CD4-positive, alpha-beta T cell treated with Interleukin-6 for 4 hours (primary cell): Measurements from ENCODE around the gene ZMAT3.
A peak's percentile ranks its signal among the peaks of the same experiment; 100 is the strongest.
"Not testable (repeated sequence)": the region's sequence is repeated elsewhere in the genome, so short reads cannot be mapped to it uniquely, and the experiment has no call there.

ENCODE experiments used
- DNase-seq: peaks from one replicate; pipeline ENCODE4 v3.0.0-alpha.2; 2020; ENCODE audit warnings: mixed read lengths

Gene ZMAT3

DNA sequence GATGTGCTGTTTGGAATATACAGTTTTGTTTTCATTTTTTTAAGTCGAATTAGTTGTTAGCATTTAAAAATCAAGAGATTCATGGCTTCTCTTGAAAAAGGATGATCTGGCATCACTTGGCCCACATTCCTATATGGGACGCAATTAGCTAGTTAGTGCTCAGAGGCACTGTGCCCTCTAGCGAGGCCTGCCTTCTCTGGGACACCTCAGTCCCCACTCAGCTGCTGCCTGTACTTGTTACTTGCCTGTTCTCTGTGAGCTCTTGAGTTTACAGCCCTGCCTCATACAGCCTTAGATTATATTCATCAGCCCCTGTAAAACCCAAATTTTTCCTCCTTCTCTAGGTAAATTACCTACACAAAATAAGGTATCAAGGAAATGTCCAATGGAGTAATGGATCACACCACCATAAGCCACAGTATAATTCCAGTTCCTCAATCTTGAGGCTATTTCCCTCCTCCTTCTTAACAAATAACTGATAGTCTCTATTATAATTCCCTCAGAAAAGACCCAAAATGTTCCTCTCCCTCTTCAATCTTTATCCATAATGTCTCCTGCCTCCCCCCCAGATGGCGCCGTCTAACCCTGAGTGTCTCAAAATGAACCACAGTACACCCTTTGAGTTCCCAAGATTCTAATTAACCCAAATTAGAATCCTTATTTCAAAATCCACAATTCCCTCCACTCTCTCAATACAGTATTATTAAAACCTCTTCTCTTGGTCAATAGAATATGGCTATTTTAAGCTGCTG lies 2.7 kb downstream of the ZMAT3 start:
- DNase-seq = peak; percentile 47

DNA sequence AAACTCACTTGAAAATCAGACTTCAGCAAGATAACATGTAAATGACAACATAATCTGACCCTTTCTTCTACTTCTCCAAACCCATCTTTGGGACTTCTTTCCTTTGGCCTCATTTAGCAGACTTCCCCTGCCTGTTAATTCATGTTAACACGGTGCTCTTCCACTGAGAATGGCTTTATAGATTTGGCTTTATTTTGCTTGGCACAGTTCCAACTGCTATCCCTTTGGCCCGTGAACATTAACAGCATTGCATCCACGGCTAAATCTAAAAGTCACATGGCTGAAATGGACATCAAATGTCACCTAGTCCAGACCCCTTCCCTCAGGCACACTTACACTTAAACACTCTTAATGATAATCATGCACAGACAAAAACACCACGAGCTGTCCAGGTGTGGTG lies 3.8 kb downstream of the ZMAT3 start:
- no peak for DNase-seq

DNA sequence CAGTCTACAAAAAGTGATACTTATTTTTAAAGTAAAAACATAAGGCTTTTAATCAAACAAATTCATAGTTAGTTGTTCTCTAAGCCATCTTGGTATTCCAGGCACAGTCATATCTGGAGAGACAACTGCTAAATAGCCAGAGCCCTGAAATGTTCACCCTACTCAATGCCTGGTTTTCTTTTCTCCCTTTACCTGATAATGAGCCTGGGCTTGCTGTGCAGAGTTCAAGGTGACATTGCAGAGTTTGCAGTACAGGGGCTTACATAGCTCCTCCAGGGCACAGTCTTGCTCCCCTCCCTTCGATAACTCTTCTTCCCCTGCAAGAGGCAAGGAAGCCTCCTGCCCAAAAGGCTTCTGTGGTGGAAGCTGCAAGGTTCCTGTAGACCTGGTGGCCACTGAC lies 4.3 kb downstream of the ZMAT3 start:
- DNase-seq = no peak

DNA sequence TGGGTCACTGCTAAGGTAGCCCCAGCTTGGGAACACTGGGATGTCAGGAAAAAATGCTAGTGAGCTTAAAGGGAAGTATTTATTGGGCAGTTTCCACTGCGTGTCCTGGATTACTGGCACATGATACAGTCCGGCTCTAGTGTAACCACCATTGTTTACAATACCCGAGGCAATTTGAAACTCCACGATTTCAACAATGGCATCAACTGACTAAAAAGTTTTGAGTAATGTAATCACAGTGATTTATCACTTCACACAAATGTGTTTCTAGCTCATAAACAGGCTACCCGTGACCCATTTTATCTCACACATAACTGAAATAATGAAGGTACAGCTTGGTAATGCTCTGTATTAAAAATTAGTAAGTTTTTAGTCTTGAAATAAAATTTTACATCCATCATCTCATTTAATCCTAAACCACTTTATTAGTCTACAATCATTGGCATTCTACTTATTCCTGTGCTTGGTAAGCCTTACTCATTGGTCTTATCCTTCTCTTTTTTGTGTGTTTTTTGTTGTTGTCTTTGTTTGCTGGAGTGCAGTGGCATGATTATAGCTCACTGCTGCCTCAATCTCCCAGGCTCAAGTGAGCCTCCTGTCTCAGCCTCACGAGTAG lies 7.6 kb downstream of the ZMAT3 start:
- no peak for DNase-seq

DNA sequence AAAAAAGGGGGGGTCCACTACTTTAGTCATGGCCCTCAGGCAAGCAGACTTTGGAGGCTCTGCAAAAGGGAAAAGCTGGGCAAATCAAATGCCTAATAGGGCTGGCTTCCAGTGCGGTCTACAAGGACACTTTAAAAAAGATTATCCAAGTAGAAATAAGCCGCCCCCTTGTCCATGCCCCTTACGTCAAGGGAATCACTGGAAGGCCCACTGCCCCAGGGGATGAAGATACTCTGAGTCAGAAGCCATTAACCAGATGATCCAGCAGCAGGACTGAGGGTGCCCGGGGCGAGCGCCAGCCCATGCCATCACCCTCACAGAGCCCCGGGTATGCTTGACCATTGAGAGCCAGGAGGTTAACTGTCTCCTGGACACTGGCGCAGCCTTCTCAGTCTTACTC lies 15.3 kb downstream of the ZMAT3 start:
- DNase-seq = no peak

DNA sequence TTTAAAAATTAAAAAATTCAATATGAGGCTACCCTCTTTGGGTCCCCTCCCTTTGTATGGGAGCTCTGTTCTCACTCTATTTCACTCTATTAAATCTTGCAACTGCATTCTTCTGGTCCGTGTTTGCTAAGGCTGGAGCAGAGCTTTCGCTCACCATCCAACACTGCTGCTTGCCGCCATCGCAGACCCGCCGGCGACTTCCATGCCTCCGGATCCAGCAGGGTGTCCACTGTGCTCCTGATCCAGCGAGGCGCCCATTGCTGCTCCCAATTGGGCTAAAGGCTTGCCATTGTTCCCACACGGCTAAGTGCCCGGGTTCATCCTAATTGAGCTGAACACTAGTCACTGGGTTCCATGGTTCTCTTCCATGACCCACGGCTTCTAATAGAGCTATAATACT lies 17.0 kb downstream of the ZMAT3 start:
- DNase-seq = not testable (repeated sequence)

DNA sequence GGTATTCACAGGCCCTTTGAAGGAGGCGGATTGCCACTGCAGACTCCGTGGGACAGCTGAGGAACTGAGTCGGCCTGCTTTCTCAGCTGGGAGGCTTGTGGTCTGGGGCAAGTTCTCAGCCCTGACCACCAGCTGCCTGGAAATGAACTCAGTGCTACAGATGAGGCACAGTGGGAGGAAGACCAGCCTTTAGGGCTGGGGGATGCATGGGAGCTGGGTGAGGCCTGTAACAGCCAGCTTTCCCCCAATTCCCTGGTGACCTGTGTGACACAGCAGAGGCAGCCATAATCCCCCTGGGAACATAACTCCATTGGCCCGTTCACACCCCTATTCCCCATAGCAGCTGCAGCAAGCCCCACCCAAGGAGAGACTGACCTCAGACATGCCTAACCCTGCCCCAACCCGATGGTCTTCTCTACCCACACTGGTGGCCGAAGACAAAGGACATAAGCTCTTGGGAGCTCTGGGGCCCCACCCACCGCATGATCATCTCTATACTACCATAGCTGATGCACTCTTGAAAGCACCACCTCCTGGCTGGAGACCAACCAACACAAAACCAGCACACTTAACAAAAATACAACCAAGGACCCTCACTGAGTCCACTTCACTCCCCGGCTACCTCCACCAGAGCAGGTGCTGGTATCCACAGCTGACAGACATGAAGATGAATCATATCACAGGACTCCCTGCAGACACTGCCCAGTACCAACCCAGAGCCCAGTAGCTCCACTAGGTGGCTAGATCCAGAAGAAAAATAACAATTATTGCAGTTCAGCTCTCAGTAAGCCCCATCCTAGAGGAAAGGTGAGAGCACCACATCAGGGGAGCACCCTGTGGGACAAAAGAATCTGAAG lies 24.9 kb downstream of the ZMAT3 start:
- no peak for DNase-seq

DNA sequence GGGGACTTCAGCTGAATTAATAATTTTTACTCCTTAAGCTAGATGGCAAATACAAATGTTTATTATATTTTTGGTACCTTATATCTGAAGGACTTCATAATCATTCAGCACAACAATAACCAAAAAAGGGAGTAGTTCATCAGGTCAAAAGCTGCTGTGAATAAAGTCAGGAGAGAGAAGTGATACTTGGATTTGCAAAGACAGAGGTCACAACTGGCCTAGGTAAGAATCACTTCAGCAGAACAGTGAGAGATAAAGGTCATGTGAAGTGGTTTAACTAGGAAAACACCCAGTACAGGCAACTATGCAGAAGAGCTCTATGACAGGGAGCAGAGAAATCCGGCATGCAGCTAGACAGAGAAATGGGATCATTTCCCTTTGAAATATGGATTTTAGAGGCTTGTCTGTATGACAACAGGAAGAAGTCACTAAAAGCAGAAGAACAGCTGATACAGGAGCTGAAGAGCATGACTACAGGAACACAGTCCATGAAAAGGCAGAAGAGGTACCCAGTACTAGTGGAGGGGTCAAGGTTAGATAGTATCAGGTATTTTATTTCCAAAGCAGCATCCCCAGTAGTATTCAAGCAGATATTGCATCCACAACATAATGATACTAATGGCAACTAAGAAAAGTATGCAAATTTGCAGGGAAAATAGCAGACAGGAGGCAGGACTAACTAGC lies 25.7 kb downstream of the ZMAT3 start:
- DNase-seq = no peak

DNA sequence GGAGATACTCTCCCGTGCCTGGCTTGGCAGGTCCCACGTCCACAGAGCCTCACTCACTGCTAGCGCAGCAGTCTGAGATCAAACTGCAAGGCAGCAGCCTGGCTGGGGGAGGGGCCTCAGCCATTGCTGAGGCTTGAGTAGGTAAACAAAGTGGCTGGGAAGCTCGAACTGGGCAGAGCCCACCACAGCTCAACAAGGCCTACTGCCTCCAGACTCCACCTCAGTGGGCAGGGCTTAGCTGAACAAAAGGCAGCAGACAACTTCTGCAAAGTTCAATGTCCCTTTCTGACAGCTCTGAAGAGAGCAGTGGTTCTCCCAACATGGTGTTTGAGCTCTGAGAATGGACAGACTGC lies 32.7 kb downstream of the ZMAT3 start:
- DNase-seq = peak; percentile 44

DNA sequence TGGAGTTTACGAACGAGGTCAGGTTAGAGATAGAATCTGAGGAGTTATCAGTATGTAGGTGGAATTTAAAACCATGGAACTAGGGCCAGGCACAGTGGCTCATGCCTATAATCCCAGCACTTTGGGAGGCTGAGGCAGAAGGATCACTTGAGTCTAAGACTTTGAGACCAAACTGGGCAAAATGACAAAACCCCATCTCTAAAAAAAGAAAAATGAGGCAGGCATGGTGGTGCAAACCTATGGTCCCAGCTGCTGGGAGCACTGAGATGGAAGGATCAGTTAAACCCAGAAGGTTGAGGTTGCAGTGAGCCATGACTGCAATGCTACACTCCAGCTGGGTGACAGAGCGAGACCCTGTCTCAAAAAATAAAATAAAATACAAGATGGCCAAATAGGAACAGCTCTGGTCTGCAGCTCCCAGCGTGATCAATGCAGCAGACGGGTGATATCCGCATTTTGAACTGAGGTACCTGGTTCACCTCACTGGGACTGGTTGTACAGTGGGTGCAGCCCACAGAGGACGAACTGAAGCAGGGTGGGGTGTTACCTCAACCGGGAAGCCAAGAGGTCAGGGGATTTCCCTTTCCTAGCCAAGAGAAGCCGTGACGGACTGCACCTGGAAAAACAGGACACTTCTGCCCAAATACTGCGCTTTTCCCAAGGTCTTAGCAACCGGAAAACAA lies 33.3 kb downstream of the ZMAT3 start:
- DNase-seq = no peak

DNA sequence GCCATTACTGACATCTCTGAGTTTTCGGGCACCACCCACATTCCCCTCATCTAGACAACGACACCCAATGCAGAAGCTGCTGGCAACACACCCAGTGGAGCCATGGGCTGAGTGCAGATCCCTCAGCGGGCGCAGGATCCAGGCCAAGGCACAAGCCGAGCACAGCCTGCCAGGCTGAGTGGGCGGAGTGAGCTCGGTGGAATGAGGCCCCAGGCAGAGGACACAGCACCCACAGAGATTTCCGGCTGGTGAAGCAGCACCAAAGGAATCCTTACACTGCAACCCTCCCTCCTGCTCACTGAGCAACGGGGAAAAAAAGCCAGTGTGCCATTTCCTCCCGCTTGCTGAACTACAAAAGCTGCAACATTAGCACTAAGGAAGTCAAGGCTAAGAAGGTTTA lies 34.3 kb downstream of the ZMAT3 start:
- DNase-seq = peak; percentile 78

DNA sequence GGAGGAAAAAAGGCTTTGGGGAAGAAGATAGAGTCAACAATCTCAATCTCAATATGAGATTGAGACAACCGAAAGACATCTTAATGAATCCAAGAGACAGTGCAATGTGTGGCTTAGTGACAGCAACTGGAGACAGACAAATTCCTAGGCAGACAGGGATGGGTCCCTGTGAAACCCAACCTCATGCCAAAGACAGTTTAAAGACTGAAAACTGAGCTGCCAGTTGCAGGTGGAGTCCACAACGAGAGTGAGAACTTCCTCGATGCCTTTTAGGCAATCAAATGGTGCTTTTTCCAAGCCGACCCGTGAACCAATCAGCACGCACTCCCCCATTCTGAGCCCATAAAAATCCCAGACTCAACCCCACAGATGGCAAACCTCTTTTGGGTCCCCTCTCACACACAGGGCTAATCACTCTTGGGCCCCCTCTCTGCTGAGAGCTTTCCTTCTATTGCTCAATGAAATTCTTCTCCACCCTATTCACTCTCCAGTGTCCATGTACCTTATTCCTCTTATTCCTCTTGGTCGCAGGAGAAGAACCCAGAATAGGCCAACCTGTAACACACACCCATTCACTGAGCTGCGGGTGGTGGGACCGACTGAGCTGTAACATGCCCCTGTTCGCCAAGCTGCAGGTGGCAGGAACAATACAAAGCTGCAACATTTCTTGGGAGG lies 34.8 kb downstream of the ZMAT3 start:
- DNase-seq = no peak

DNA sequence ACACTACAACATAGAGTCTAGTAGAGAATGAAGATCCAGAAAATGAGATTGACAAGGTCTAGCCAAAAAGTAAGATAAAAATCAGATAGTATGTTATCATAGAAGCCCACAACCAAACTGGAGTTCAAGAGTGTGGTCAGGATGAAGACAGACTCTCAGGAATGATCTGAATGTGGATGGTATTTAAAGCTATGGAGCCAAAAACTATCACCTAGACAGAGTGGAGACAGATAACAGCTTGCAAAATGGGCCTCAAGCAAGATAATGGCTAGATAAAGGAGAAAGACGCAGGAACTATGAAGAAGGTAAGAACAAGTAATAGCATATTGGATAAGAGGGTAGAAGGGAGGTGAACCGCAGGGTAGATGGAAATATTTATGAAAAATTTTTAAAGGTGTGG lies 35.4 kb downstream of the ZMAT3 start:
- no peak for DNase-seq

DNA sequence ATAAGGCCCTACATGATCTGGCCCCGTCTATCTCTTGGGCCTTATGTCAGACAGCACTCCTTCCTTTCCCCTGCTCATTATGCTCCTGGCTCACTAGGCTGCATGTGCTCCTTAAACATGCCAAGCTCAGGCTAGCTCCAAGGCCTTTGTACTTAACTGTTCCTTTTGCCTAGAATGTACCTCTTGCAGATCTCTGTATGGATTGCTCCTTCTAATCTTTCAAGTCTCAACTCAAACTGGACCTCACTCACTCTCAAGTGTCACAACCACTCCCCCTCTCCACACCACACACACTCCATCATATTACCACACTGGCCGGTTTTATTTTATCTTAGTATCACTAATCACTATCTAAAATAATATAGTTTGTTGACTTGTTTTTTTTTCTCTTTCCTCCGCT lies 36.4 kb downstream of the ZMAT3 start:
- DNase-seq = no peak

DNA sequence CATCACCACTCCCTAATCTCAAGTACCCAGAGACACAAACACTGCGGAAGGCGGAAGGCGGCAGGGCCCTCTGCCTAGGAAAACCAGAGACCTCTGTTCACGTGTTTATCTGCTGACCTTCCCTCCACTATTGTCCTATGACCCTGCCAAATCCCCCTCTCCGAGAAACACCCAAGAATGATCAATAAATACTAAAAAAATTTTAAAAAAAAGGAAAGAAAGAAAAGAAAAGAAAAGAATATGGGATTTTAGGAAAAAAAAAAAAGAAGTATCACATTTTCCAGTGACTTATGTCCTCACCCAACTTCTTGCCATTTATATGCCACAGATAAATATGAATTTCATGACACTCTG lies 38.3 kb downstream of the ZMAT3 start:
- not testable (repeated sequence) for DNase-seq

DNA sequence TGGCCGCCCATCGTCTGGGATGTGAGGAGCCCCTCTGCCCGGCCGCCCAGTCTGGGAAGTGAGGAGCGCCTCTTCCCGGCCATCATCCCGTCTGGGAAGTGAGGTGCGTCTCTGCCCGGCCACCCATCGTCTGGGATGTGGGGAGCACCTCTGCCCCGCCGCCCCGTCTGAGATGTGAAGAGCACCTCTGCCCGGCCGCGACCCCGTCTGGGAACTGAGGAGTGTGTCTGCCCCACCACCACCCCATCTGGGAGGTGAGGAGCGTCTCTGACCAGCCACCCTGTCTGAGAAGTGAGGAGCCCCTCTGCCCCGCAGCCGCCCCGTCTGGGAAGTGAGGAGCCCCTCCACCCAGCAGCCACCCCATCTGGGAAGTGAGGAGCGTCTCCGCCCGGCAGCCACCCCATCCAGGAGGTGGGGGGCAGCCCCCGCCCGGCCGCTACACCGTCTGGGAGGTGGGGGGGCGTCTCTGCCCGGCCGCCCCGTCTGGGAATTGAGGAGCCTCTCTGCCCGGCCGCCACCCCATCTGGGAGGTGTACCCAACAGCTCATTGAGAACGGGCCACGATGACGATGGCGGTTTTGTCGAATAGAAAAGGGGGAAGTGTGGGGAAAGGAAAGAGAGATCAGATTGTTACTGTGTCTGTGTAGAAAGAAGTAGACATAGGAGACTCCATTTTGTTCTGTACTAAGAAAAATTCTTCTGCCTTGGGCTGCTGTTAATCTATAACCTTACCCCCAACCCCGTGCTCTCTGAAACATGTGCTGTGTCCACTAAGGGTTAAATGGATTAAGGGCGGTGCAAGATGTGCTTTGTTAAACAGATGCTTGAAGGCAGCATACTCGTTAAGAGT lies 38.9 kb downstream of the ZMAT3 start:
- DNase-seq = not testable (repeated sequence)

DNA sequence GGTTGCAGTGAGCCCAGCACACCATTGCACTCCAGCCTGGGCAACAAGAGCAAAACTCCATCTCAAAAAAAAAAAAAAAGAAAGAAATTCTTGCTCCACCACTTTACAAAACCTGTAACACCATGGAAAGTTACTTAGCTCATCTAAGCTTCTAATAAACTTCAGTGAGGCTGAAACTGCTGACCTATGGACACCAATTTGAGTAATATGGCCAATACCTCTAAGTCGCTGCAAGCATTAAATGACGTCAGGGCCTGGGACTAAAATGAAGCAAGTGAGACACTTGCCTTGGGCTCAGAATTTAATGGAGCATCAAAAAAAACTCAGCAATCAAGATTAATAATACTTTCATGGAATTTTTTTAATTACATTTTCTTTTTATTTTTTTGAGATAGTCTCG lies 42.5 kb downstream of the ZMAT3 start:
- no peak for DNase-seq

DNA sequence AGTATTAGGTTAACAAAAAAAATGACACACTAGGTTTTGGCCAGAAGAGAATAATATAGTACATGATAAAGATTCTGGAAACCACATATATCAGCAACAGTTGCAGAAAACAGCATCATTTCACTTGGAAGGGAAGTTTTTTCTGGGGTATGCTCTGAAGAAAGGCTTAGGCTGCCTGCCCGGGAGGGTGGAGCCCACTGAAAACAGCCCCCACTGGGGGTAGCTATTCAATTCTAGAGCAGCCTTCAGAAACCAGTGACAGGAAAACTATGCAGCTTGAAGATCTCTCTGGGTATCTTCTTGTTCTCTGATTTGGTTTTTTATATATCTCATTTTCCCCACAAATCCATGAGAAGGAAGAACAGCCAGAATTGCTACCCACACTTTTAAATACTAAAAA lies 43.2 kb downstream of the ZMAT3 start:
- DNase-seq = no peak

DNA sequence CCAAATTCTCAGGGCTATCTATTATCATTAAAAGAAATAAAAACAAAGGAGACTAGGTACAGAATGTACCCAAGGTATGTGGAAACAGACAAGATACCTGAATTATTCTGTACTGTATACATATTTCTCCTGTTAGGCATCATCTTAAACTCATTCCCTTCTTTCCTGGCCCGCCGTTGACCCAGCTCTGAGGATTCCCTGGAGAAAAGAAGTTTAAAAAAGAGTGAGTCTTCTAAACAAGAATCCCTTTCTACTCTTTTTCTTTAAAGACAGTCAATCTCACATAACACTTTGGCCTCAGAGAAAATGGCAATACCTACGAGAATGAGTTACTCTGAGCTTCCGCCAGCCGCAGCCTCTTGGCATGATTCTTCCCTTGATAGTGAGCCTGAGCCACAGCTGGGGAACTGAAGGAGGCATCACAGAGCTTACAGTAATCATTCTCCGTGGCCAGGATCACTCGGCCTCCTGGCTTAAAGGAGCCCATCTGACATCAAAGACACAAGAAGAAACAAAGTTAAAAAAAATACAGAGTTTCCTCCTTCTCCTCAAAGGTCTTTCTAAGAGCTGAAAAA lies 44.2 kb downstream of the ZMAT3 start:
- DNase-seq = peak; percentile 56

DNA sequence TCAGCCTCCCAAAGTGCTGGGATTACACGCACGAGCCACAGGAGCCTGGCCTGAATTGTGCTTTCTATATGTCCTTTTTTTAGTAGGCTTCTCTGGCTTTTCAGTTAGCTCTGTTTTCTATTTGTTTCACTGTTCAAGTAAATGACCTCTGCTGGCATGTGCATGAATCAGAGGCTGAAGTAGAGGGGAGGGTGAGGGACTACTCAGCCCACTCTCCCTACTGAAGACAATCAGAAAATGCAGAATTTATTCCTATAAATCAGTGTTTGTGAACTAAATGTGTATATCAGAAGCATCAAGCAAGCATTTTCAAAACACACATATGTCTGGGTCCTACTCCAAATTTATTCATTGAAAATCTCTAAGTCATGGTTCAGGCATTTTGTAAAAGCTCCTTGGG lies 45.0 kb downstream of the ZMAT3 start:
- no peak for DNase-seq
